Measurements from ENCODE around the gene ZIC5.

ZIC5 gene

DNA sequence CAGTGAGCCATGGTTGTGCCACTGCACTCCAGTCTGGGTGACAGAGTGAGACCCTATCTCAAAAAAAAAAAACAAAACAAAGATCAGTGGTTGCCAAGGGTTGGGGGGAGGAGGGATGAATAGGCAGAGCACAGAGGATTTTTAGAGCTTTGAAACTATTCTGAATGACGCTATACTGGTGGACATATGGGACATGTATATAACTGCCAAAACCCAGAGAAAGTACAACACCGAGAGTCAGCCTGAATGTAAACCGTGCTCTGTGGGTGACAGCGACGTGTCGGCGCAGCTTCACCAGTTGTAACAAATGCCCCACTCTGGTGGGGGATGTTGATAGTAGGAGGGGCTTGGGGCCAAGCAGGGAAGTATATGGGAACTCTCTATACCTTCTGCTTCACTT, 32.9 kb downstream of the ZIC5 start:
- DNase-seq (ENCODE audit: low read depth in 3 of 3, low spot score in 1 of 3): no peak

DNA sequence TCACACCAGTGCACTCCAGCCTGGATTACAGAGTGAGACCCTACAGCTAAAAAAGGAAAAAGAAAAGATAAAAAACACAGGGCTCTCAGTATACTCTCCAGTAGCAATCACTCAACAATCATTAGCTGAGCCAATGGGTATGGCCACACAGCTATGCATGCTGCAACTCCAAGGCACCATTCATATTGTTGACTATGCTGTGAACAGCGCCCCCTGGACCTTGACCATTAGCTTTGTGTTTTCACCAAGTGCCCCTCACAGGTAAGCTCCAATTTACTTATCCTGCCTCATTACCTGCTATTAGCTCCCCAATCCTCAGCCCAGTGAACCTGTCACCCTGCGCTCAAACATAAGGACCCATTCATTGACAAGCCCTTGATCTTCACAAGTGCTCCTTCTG, 35.8 kb downstream of the ZIC5 start:
- DNase-seq (ENCODE audit: low read depth in 3 of 3, low spot score in 1 of 3): no peak

DNA sequence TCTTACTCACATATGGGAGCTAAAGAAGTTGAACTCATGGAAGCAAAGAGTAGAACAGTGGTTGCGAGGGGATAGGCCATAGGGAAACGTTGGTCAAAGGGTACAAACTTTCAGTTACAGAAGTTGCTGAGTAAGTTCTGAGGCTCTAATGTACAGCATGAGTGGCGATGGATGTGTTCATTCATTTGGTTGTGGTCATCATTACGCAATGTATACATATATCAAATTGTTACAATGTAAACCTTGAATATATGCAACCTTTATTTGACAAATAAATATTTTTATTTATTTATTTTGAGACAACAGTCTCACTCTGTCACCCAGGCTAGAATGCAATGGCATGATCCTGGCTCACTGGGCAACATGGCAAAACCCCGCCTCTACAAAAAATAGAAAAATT, 38.7 kb downstream of the ZIC5 start:
- DNase-seq (ENCODE audit: low read depth in 3 of 3, low spot score in 1 of 3): no peak

DNA sequence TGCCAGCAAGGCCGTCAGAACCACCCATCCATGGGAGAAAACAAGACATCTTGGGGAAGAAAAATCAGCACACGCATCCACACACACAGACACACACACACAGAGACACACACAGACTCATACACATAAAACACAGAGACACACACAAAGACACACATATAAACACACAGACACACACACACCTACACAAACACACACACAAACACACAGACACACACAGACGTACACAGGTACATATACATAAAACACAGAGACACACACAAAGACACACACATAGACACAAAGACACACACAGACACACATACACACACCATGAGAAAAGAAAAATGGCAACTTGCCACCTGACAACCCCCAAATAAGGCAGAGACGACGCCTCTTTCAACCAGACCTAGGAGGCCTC, 40.6 kb downstream of the ZIC5 start:
- DNase-seq (ENCODE audit: low read depth in 3 of 3, low spot score in 1 of 3): no peak

DNA sequence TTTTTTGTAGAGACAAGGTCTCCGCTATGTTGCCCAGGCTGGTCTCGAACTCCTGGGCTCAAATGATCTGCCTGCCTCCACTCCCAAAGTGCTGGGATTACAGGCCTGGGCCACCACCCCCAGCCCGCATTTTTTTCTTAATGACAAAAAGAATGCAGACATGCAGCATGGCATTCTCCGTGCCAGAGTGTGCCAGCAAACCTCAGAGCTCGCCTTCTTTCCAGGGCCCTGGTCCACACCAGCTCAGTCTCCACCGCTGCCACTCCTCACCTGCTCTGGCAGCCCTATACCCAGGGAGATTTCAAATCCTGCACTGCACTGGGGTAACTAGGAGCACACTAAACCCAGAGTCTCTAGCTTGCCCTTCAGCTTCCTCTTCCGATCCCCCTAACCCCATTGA, 41.7 kb downstream of the ZIC5 start:
- DNase-seq (ENCODE audit: low read depth in 3 of 3, low spot score in 1 of 3): no peak

DNA sequence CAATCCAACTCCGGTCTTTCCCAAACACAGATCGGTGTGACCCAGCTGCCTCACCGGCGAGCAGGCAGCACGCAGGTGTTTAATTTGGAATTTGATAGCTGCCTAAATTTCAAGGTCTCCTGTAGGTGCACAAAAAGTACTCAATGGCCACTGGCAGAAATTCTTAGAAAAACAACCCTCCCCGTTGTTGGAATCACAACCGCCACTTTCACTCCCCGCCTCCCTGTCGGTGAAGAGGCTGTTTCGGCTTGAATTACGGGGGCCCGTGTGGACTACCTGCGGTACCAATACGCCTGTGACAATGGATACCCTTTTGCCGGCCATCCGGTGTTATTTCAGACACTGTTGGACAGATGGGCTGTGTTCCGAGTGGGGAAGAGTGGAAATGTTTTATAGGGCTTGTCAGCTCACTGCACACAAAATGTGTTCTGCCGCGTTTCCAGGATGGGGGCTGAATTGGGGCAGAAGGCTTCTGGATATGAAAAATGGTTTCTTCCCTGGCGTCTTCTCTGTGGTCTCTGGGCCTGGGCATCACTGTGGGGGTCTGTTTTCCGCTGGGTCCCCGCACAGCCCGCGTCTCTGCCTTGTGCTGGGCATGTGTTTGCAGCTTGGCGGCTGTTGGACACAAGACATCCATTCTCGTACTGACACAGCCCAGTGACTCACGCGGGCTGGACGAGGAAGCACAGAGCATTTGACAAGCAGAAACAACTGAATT, 45.4 kb downstream of the ZIC5 start:
- no peak for DNase-seq (ENCODE audit: low read depth in 3 of 3, low spot score in 1 of 3)

DNA sequence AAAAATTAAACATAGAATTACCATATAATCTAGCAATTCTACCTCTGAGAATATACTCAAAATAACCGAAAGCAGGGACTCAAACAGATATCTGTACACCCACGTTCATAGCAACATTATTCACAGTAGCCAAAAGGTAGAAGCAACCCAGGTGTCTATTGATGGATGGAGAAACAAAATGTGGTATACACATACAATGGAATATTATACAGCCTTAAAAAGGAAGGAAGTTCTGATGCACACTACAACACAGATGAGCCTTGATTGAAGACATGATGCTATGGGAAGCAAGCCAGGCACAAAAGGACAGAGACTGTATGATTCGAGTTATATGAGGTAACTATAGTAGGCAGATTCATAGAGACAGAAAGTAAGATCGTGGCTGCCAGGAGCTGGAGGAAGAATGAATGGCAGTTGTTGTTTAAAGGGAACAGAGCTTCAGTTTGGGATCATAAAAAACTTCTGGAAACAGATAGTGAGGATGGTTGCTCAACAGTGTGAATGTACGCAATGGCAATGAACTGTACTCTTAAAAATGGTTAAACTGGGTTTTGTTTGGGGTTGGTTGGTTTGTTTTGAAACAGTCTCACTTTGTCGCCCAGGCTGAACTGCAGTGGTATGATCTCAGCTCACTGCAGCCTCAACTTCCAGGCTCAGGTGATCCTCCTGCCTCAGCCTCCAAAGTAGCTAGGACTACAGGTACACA, 47.5 kb downstream of the ZIC5 start:
- no peak for DNase-seq (ENCODE audit: low read depth in 3 of 3, low spot score in 1 of 3)

DNA sequence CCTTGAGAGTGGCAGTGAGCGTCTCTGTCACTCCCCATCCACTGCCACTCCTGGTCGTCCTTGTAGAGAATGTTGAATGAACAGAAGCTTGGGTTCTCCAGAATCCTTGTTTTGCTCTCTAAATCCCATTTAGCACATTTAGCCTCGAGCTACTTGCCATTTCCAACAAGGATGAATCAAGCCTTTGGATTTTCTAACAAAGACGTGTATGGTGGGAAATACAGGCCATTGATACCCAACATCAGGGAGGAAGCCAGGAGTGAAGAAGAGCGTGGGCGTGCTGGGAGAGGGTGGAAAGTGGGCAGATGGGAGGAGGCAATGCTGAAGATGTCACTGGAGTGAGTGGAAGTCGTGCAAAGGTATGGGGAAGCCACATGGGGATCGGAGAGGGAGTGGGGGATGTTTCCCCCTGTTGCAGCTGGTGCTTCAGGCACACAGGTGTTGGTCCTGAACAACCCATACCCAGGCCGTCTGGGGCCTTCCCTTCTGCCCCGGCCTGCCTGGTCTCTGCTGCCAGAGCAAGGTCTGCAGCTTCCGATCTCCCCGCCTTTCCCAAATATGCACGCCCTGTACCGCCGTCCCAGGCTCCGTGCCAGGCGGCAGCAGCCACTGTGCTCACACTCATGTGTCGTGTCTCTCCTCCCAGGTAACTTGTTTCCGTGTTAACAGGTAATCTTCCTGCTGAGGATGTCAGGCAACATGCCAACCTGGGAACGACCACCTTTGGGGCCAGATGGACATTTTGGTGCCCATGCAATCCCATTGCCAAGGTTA, 48.7 kb downstream of the ZIC5 start:
- DNase-seq (ENCODE audit: low read depth in 3 of 3, low spot score in 1 of 3): no peak

DNA sequence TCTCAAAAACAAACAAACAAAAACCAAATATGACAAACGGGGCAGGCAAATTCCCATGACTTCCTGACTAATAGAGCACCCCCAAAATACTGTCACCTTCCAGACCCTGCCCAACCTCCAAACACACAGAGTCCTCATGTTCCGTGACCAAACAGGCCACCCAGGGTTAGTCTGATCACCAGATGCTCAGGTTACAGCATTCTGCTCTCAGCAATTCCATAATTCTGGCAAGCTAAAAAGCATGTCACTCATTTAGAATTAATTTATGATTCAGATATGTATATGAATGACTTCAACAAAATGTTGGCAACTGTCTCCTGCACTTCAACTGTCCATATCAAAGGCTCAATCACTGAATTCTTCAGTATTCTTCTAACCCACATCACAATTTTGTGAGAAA, 52.4 kb downstream of the ZIC5 start:
- no peak for DNase-seq (ENCODE audit: low read depth in 3 of 3, low spot score in 1 of 3)

DNA sequence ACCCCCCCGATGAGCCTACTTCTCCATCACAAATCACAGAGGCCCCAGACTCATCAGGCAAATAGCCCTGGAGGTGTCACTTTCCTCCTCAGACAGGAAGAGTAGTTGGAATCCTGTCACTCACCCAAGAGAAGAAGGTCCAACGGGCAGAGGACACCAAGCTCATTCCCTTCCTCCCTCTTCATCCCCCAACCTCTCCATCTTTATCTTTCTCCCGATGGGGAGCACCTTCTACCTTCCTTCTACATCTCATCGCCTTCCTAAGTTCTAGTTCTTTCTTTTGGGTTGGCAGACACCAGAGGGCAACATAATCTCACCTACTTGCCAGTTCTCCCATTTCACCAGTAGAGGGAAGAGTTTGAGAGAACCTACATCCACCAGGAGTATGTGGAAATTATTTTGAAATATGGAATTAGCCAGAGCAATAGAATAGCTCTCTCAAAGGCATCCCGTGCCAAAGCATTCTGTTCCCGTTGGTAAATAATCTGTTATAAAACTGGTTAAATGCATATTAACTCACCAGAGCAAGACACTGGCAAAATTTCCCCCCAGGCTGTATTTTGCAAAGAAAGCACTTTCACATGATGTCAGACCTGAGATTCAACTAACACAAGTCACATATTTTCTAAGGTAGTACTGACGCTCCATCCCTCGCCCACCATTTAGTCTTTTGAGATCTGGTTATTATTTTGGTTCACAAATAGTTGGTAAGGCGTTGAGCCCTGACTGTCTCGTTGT, 55.0 kb downstream of the ZIC5 start:
- DNase-seq (ENCODE audit: low read depth in 3 of 3, low spot score in 1 of 3): no peak

DNA sequence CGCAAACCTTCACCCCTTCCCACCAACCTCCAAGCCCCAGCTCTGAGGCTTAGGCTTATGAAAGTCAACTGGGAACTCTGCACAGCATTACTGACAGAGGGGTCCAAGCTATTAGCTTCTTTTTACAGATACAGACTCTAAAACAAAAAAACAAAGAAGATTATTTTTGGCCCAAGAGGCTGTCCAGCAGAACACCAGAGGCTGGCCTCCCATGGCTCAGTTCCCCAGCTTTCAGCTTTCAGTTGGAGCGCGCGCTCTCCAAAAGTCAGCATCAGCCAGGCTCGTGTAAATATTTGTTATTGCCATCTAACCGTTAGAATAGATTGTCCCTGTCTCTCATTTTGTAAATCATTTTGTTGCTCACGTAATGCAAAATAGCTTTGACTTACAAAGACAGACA, 58.4 kb downstream of the ZIC5 start:
- DNase-seq (ENCODE audit: low read depth in 3 of 3, low spot score in 1 of 3): no peak

All from stimulated activated CD4-positive, alpha-beta T cell treated with anti-CD3 and anti-CD28 coated beads, TNF-alpha, amount 100 ng/mL, for 1 hour (primary cell).